Mammary epithelial cell (primary cell): ENCODE data around the gene CEP78.

Experiments
- EZH2 ChIP-seq: IDR thresholded peaks from 2 replicates; pipeline ENCODE4 v1.6.1; 2012; ENCODE audit warnings: low read length, inconsistent platforms, borderline replicate concordance
- TF ChIP-seq, protein P1 (sequence below), 2 donors: IDR thresholded peaks in 1 of 2; conservative IDR thresholded peaks in 1 of 2; 2 replicates each; pipeline ENCODE4 v1.5.1; 2011 to 2012; ENCODE audit warnings: inconsistent platforms in 2 of 2, low read length in 2 of 2, mild to moderate bottlenecking in 2 of 2, control low read depth in 1 of 2, low read depth in 1 of 2; ENCODE audit not compliant: insufficient read depth in 1 of 2; ENCODE audit errors: extremely low read depth in 1 of 2

GRCh38 chr9:78296201-78296892, 60.5 kb downstream of the CEP78 start:
- TF ChIP-seq, protein P1, sequence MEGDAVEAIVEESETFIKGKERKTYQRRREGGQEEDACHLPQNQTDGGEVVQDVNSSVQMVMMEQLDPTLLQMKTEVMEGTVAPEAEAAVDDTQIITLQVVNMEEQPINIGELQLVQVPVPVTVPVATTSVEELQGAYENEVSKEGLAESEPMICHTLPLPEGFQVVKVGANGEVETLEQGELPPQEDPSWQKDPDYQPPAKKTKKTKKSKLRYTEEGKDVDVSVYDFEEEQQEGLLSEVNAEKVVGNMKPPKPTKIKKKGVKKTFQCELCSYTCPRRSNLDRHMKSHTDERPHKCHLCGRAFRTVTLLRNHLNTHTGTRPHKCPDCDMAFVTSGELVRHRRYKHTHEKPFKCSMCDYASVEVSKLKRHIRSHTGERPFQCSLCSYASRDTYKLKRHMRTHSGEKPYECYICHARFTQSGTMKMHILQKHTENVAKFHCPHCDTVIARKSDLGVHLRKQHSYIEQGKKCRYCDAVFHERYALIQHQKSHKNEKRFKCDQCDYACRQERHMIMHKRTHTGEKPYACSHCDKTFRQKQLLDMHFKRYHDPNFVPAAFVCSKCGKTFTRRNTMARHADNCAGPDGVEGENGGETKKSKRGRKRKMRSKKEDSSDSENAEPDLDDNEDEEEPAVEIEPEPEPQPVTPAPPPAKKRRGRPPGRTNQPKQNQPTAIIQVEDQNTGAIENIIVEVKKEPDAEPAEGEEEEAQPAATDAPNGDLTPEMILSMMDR (conservative IDR thresholded peaks at IDR 0.05 in 1 of 2, IDR thresholded peaks at IDR 0.05 in 1 of 2; ENCODE audit: extremely low read depth in 1 of 2, insufficient read depth in 1 of 2, low read depth in 1 of 2, low read length in 2 of 2) = no peak
- no peak for TF ChIP-seq EZH2
